ENCODE measurements around the gene HHATL. TPM values are rescaled to one million over a fixed set of nuclear protein-coding genes. Genes with fewer than 3 reads are reported as not detected.

Gene HHATL
- total and polyA plus RNA-seq, 8 donors: 0.81 to 6.9 (median 0.90) TPM; not detected in 5

- no peaks in the 10 kb centered on the region for H3K27me3 ChIP-seq
- H3K27ac ChIP-seq: peak overlapping the region in 2 of 5 donors; percentile 13 to 80
- no peaks in the 10 kb centered on the region for H3K36me3 ChIP-seq
- H3K9me3 ChIP-seq: no peaks in the 10 kb centered on the region
- 59 to 72% (median 66%) methylated on average over 10 of the region's 10 CpGs for WGBS, 5 donors
- peak in 1 of 2 donors; percentile 26 for DNase-seq
- H3K4me3 ChIP-seq: no peak overlapping the region
- TF ChIP-seq EP300 (IDR thresholded peaks at IDR 0.05) (no peak), POLR2AphosphoS5 (IDR thresholded peaks at IDR 0.05) (no peak), CTCF (IDR thresholded peaks at IDR 0.05) (peak in 1 of 7 experiments; percentile 19), POLR2A (IDR thresholded peaks at IDR 0.05) (no peak)
- H3K4me1 ChIP-seq: peaks cover 23 to 60% (median 44%) of the 10 kb centered on the region in 4 donors
- intact Hi-C loops (cut with DNase I; ENCODE audit: low total_unique reads): loop anchor here (10.0 kb wide), 1 partner anchor 95 kb away; the partner anchor contains the start of gene ZBTB47
Measured at GRCh38 chr3:42749753-42750231, 47.2 kb upstream of the HHATL start.

- peaks cover 23 to 64% (median 48%) of the 10 kb centered on the region in 4 donors for H3K4me1 ChIP-seq
- peak overlapping the region in 2 of 5 donors; percentile 13 to 80 for H3K27ac ChIP-seq
- H3K9me3 ChIP-seq: no peaks in the 10 kb centered on the region
- WGBS, 5 donors: 81 to 91% (median 87%) methylated on average over 10 of the region's 10 CpGs
- no peaks in the 10 kb centered on the region for H3K27me3 ChIP-seq
- peak in 1 of 2 donors; percentile 24 for DNase-seq
- no peak overlapping the region for H3K4me3 ChIP-seq
- no peaks in the 10 kb centered on the region for H3K36me3 ChIP-seq
- TF ChIP-seq POLR2AphosphoS5 (IDR thresholded peaks at IDR 0.05) (no peak), POLR2A (IDR thresholded peaks at IDR 0.05) (no peak), EP300 (IDR thresholded peaks at IDR 0.05) (no peak), CTCF (IDR thresholded peaks at IDR 0.05) (no peak)
- intact Hi-C loops (cut with DNase I; ENCODE audit: low total_unique reads): loop anchor here (10.0 kb wide), 1 partner anchor 94 kb away; the partner anchor contains the start of gene ZBTB47
Measured at GRCh38 chr3:42749025-42749752, 46.6 kb upstream of the HHATL start.

- H3K4me1 ChIP-seq: peaks cover 18 to 67% (median 45%) of the 10 kb centered on the region in 4 donors
- no peak overlapping the region for H3K4me3 ChIP-seq
- 69 to 79% (median 76%) methylated on average over 6 of the region's 6 CpGs for WGBS, 5 donors
- DNase-seq: no peak
- H3K36me3 ChIP-seq: no peaks in the 10 kb centered on the region
- TF ChIP-seq CTCF (IDR thresholded peaks at IDR 0.05) (no peak), EP300 (IDR thresholded peaks at IDR 0.05) (no peak), POLR2A (IDR thresholded peaks at IDR 0.05) (no peak), POLR2AphosphoS5 (IDR thresholded peaks at IDR 0.05) (no peak)
- peak overlapping the region in 1 of 5 donors; percentile 80 for H3K27ac ChIP-seq
- intact Hi-C loops (cut with DNase I; ENCODE audit: low total_unique reads): loop anchor here (10.0 kb wide), 1 partner anchor 93 kb away; the partner anchor contains the start of gene ZBTB47
- H3K9me3 ChIP-seq: no peaks in the 10 kb centered on the region
- H3K27me3 ChIP-seq: no peaks in the 10 kb centered on the region
Measured at GRCh38 chr3:42747581-42747980, 45.0 kb upstream of the HHATL start.

- Histone ChIP-seq H3K4me1 (peaks cover 17 to 67% (median 45%) of the 10 kb centered on the region in 4 donors), H3K27ac (peak overlapping the region; percentile 9 to 80 (median 67)), H3K27me3 (no peaks in the 10 kb centered on the region), H3K4me3 (no peak overlapping the region), H3K36me3 (no peaks in the 10 kb centered on the region), H3K9me3 (no peaks in the 10 kb centered on the region)
- intact Hi-C loops (cut with DNase I; ENCODE audit: low total_unique reads): loop anchor here (10.0 kb wide), 1 partner anchor 92 kb away; the partner anchor contains the start of gene ZBTB47
- 48 to 61% (median 51%) methylated on average over 9 to 11 of the region's 11 CpGs for WGBS, 5 donors
- no peak for TF ChIP-seq CTCF (IDR thresholded peaks at IDR 0.05)
- no peak for TF ChIP-seq EP300 (IDR thresholded peaks at IDR 0.05)
- TF ChIP-seq POLR2AphosphoS5 (IDR thresholded peaks at IDR 0.05): peak; percentile 33 to 59 (median 46)
- TF ChIP-seq POLR2A (IDR thresholded peaks at IDR 0.05): no peak
- peak; percentile 55 to 82 for DNase-seq
Measured at GRCh38 chr3:42746455-42747450, 44.2 kb upstream of the HHATL start.
